Right atrium auricular region (tissue), 2 donors: ENCODE measurements around the gene MTRFR. TPM values are rescaled to one million over a fixed set of nuclear protein-coding genes. Genes with fewer than 3 reads are reported as not detected.

ENCODE experiments used
- DNase-seq: peaks from one replicate; pipeline ENCODE4 v3.0.0-alpha.2; 2019; ENCODE audit warnings: low spot score
- H3K27ac ChIP-seq, 2 donors: fragments of 200-600 bp; sonication (generic); 1 replicate in 1 of 2; 2 replicates in 1 of 2; pipeline ENCODE4 v1.5.1; 2016 to 2019
- H3K27me3 ChIP-seq, 2 donors: fragments of 200-600 bp; sonication (generic); one replicate each; pipeline versions ENCODE4 v1.5.1 to v1.6.0; 2017 to 2019
- H3K36me3 ChIP-seq: fragments of 200-600 bp; sonication (generic); one replicate; pipeline ENCODE4 v1.5.1; 2016
- H3K4me1 ChIP-seq, 2 donors: fragments of 200-600 bp; sonication (generic); one replicate each; pipeline versions ENCODE4 v1.5.1 to v1.6.0; 2017 to 2019
- H3K4me3 ChIP-seq, 2 donors: fragments of 200-600 bp; sonication (generic); 1 replicate in 1 of 2; 2 replicates in 1 of 2; pipeline ENCODE4 v1.5.1; 2017 to 2019; ENCODE audit warnings: mild to moderate bottlenecking in 1 of 2, moderate library complexity in 1 of 2
- H3K9me3 ChIP-seq, 2 donors: fragments of 200-600 bp; sonication (generic); one replicate each; pipeline ENCODE4 v1.5.1; 2019
- total RNA-seq, 2 donors: library from RNA; depleted of rRNA; stranded (reverse); fragments of >200 nt; gene quantifications; one replicate each; pipeline ENCODE4 v1.1.0, GENCODE V29; 2016
- TF ChIP-seq, protein P1 (sequence below), 2 donors: fragments of 200-600 bp; sonication (generic); IDR thresholded peaks; one replicate each; pipeline ENCODE4 v1.5.1; 2019; ENCODE audit warnings: antibody characterized with exemption in 2 of 2

Gene MTRFR
- total RNA-seq, 2 donors from 2014 or later = 7.8 to 13.9 TPM

GRCh38 chr12:123271001-123271668 lies 37.9 kb downstream of the MTRFR start:
- TF ChIP-seq, protein P1, sequence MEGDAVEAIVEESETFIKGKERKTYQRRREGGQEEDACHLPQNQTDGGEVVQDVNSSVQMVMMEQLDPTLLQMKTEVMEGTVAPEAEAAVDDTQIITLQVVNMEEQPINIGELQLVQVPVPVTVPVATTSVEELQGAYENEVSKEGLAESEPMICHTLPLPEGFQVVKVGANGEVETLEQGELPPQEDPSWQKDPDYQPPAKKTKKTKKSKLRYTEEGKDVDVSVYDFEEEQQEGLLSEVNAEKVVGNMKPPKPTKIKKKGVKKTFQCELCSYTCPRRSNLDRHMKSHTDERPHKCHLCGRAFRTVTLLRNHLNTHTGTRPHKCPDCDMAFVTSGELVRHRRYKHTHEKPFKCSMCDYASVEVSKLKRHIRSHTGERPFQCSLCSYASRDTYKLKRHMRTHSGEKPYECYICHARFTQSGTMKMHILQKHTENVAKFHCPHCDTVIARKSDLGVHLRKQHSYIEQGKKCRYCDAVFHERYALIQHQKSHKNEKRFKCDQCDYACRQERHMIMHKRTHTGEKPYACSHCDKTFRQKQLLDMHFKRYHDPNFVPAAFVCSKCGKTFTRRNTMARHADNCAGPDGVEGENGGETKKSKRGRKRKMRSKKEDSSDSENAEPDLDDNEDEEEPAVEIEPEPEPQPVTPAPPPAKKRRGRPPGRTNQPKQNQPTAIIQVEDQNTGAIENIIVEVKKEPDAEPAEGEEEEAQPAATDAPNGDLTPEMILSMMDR (IDR thresholded peaks at IDR 0.05) = peak; percentile 52 to 70
- no peak for DNase-seq
- Histone ChIP-seq H3K4me3 (peak overlapping the region; percentile 72 to 77), H3K4me1 (peaks cover 0 to 38% of the 10 kb centered on the region in 2 donors), H3K36me3 (peaks cover 5% of the 10 kb centered on the region), H3K9me3 (no peaks in the 10 kb centered on the region), H3K27ac (peak overlapping the region; percentile 77 to 84), H3K27me3 (no peaks in the 10 kb centered on the region)

DNA sequence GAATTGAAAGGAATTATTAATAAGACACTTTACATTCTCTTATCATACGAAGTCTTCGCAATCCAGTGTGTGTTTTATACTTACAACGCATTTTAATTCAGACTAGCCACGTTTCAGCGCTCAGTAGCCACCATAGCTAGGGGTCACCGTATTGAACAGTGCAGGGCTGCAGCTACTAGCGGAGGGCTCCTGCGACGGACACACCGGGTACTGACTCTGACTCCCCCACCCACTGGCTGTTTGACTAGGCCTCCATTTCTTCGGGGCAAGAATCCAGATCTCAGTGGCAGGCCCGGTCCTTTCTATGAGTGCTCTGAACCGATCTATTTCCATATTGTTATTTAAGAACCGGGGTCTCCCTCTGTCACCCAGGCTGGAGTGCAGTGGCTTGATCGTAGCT lies 39.9 kb downstream of the MTRFR start:
- Histone ChIP-seq H3K4me1 (peaks cover 0 to 32% of the 10 kb centered on the region in 2 donors), H3K9me3 (no peaks in the 10 kb centered on the region), H3K36me3 (no peaks in the 10 kb centered on the region), H3K27me3 (no peaks in the 10 kb centered on the region), H3K27ac (no peak overlapping the region), H3K4me3 (no peak overlapping the region)
- TF ChIP-seq, protein P1 (IDR thresholded peaks at IDR 0.05) = no peak
- no peak for DNase-seq

DNA sequence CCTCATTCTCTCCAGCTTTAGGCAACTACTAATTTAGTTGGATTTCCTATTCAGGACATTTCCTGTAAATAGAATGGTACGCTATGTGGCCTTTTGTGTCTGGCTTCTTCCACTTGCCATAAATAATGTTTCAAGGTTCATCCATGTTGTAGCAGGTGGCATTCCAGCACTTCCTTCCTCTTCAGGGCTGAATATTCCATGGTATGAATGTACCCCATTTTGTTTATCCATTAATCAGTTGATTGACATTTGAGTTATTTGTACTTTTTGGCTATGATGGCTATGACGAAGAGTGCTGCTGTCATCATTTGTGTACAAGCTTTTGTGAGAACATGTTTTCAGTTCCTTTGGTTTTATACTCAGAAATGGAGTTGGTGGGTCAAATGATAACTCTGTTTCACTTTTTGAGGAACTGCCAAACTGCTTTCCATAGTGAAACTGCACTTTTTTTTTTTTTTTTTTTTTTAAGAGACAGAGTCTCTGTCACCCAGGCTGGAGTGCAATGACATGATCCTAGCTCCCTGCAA lies 44.9 kb downstream of the MTRFR start:
- no peaks in the 10 kb centered on the region for H3K9me3 ChIP-seq
- TF ChIP-seq, protein P1 (IDR thresholded peaks at IDR 0.05) = no peak
- DNase-seq = no peak
- no peak overlapping the region for H3K4me3 ChIP-seq
- H3K27me3 ChIP-seq = no peaks in the 10 kb centered on the region
- no peaks in the 10 kb centered on the region for H3K4me1 ChIP-seq
- no peak overlapping the region for H3K27ac ChIP-seq
- H3K36me3 ChIP-seq = no peaks in the 10 kb centered on the region

DNA sequence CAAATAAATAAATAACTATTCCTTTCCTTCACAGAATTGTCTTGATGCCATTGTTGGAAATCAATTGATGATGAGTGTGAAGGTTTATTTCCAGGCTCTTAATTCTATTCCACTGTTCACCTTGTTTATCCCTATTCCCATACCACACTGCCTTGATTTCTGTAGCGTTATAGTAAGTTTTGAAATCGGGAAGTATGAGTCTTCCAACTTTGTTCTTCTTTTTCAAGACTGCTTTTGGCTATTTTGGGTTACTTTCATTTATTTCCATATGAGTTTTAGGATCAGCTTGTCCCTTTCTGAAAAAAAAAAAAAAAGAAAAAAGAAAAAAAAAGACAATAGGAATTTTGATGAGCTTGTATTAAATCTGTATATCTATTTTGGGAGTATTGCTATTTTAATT lies 47.7 kb downstream of the MTRFR start:
- Histone ChIP-seq H3K36me3 (no peaks in the 10 kb centered on the region), H3K4me1 (no peaks in the 10 kb centered on the region), H3K4me3 (no peak overlapping the region), H3K27me3 (no peaks in the 10 kb centered on the region), H3K9me3 (no peaks in the 10 kb centered on the region), H3K27ac (no peak overlapping the region)
- DNase-seq = no peak
- TF ChIP-seq, protein P1 (IDR thresholded peaks at IDR 0.05) = no peak

DNA sequence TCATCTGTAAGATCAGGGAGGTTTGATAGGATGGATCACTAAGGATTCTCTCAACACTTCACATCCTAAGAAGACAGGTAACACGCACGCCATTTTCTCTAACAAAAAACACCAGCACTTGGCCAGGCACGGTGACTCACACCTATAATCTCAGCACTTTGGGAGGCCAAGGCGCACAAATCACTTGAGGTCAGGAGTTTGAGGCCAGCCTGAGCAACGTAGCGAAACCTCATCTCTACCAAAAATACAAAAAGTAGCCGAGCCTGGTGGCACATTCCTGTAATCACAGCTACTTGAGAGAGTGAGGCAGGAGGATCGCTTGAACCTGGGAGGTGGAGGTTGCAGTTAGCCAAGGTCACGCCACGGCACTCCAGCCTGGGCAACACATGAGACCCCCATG lies 48.9 kb downstream of the MTRFR start:
- TF ChIP-seq, protein P1 (IDR thresholded peaks at IDR 0.05) = no peak
- Histone ChIP-seq H3K27ac (no peak overlapping the region), H3K36me3 (no peaks in the 10 kb centered on the region), H3K9me3 (no peaks in the 10 kb centered on the region), H3K4me1 (no peaks in the 10 kb centered on the region), H3K27me3 (no peaks in the 10 kb centered on the region), H3K4me3 (no peak overlapping the region)
- no peak for DNase-seq

GRCh38 chr12:123283461-123283860 lies 50.2 kb downstream of the MTRFR start:
- H3K4me1 ChIP-seq = no peaks in the 10 kb centered on the region
- no peaks in the 10 kb centered on the region for H3K9me3 ChIP-seq
- no peaks in the 10 kb centered on the region for H3K36me3 ChIP-seq
- H3K4me3 ChIP-seq = no peak overlapping the region
- no peaks in the 10 kb centered on the region for H3K27me3 ChIP-seq
- H3K27ac ChIP-seq = no peak overlapping the region
- no peak for DNase-seq
- TF ChIP-seq, protein P1 (IDR thresholded peaks at IDR 0.05) = no peak
